ENCODE results near the gene KCNQ1.

GRCh38 chr11:2670541-2671100 lies 225.8 kb downstream of the KCNQ1 start:
- TF ChIP-seq CTCF (IDR thresholded peaks at IDR 0.05) = no peak
- no peak for TF ChIP-seq POLR2A (IDR thresholded peaks at IDR 0.05)

Data from adrenal gland (tissue), 5 donors.